ENCODE results near the gene TTPAL.

GRCh38 chr20:44543358-44543757 is 67.7 kb downstream of the TTPAL start:
- TF ChIP-seq CTCF (IDR thresholded peaks at IDR 0.05): no peak
- no peak for TF ChIP-seq POLR2AphosphoS5 (IDR thresholded peaks at IDR 0.05; ENCODE audit: low read depth, low read length)
- no peak for TF ChIP-seq ZBTB33 (IDR thresholded peaks at IDR 0.05; ENCODE audit: borderline replicate concordance, low read depth)
- TF ChIP-seq SIN3A (IDR thresholded peaks at IDR 0.05; ENCODE audit: borderline replicate concordance, low read depth, low read length): no peak
- TF ChIP-seq MXI1 (IDR thresholded peaks at IDR 0.05; ENCODE audit: low read depth, low read length): no peak
- TF ChIP-seq REST (IDR thresholded peaks at IDR 0.05; ENCODE audit: low read depth, low read length): no peak
- TF ChIP-seq NRF1 (IDR thresholded peaks at IDR 0.05; ENCODE audit: low read depth, low read length): no peak
- no peak for TF ChIP-seq MEF2A (IDR thresholded peaks at IDR 0.05; ENCODE audit: borderline replicate concordance, low read depth)
- no peak for TF ChIP-seq GABPA (IDR thresholded peaks at IDR 0.05; ENCODE audit: low read depth)
- TF ChIP-seq USF1 (IDR thresholded peaks at IDR 0.05; ENCODE audit: borderline replicate concordance, low read depth): no peak
- no peak for TF ChIP-seq YY1 (IDR thresholded peaks at IDR 0.05; ENCODE audit: low read depth)
- no peak for TF ChIP-seq RAD21 (IDR thresholded peaks at IDR 0.05; ENCODE audit: low read length)
- no peak for TF ChIP-seq EP300 (IDR thresholded peaks at IDR 0.05; ENCODE audit: borderline replicate concordance in 1 of 2, low read depth in 1 of 2, low read length in 1 of 2)
